Endothelial cell of umbilical vein (primary cell): ENCODE results near the gene TRMT10C. TPM values are rescaled to one million over a fixed set of nuclear protein-coding genes. Genes with fewer than 3 reads are reported as not detected.

Experiments
- BruUV-seq: library from RNA; stranded (reverse); fragments of 400-500 nt; replicated peaks from 2 replicates; lab custom pipeline; 2021; lab: Mats Ljungman, UMichigan
- CTCF ChIA-PET: fragments of 300-600, 350-600 bp; sonication (Branson Sonifier 250); formaldehyde crosslinking; loops from one replicate; lab custom pipeline; 2021; ENCODE audit warnings: antibody characterized with exemption, inconsistent platforms; lab: Charles Lee
- POLR2A ChIA-PET: fragments of 300-600, 350-600 bp; sonication (Branson Sonifier 250); formaldehyde crosslinking; loops from one replicate; lab custom pipeline; 2021; ENCODE audit warnings: antibody characterized with exemption, inconsistent platforms; lab: Charles Lee
- DNase-seq: peaks from one replicate; pipeline ENCODE4 v3.0.0-alpha.2; 2011; ENCODE audit warnings: low read depth, low spot score
- FAIRE-seq: peaks from 2 replicates; lab custom pipeline; 2011; peaks lifted over from hg19 to GRCh38; lab: Jason Lieb, UNC
- H2AFZ ChIP-seq: 2 replicates; pipeline ENCODE4 v1.6.0; 2012; ENCODE audit warnings: low read depth, low read length, control low read depth, inconsistent platforms
- H3K27ac ChIP-seq: 2 replicates; pipeline ENCODE4 v1.5.1; 2011; ENCODE audit warnings: low read depth, mild to moderate bottlenecking, control low read depth, low read length, moderate library complexity; ENCODE audit not compliant: insufficient read depth
- H3K27me3 ChIP-seq, 2 experiments: 2 replicates each; pipeline versions ENCODE4 v1.6.0 to v1.6.1; 2011; ENCODE audit warnings: low read length in 2 of 2, mixed read lengths in 1 of 2; ENCODE audit not compliant: control insufficient read depth in 2 of 2, insufficient read depth in 2 of 2
- H3K36me3 ChIP-seq, 2 experiments: 2 replicates in 1 of 2; 3 replicates in 1 of 2; pipeline ENCODE4 v1.5.1; 2011; ENCODE audit warnings: low read length in 2 of 2, mild to moderate bottlenecking in 1 of 2, moderate library complexity in 1 of 2; ENCODE audit not compliant: control insufficient read depth in 2 of 2, insufficient read depth in 2 of 2; ENCODE audit errors: extremely low read depth in 1 of 2
- H3K4me1 ChIP-seq: 3 replicates; pipeline ENCODE4 v1.5.1; 2011; ENCODE audit warnings: mild to moderate bottlenecking, low read length; ENCODE audit not compliant: control insufficient read depth, insufficient read depth; ENCODE audit errors: extremely low read depth
- H3K4me2 ChIP-seq: 2 replicates; pipeline ENCODE4 v1.6.1; 2011; ENCODE audit warnings: low read length, control low read depth, mixed read lengths; ENCODE audit not compliant: insufficient read depth
- H3K4me3 ChIP-seq, 3 experiments: fragments of 200-600 bp in 1 of 3; sonication (generic), shearing (Covaris generic) in 1 of 3; replicated peaks in 1 of 3; 2 replicates each; pipeline ENCODE4 v1.5.1; 2011 to 2016; ENCODE audit warnings: control low read depth in 3 of 3, low read length in 3 of 3, mild to moderate bottlenecking in 2 of 3, inconsistent platforms in 1 of 3, low read depth in 1 of 3, moderate library complexity in 1 of 3; ENCODE audit not compliant: insufficient read depth in 1 of 3
- H3K79me2 ChIP-seq: 2 replicates; pipeline ENCODE4 v1.6.0; 2012; ENCODE audit warnings: low read length, inconsistent platforms; ENCODE audit not compliant: control insufficient read depth, insufficient read depth
- H3K9ac ChIP-seq: replicated peaks from 2 replicates; pipeline ENCODE3; 2011; ENCODE audit warnings: low read length, control low read depth; ENCODE audit not compliant: insufficient read depth; ENCODE audit errors: extremely low read depth
- H3K9me1 ChIP-seq: replicated peaks from 3 replicates; pipeline ENCODE4 v1.6.0; 2011; ENCODE audit warnings: mild to moderate bottlenecking, low read length; ENCODE audit not compliant: control insufficient read depth, insufficient read depth; ENCODE audit errors: extremely low read depth
- H3K9me3 ChIP-seq: replicated peaks from 2 replicates; pipeline ENCODE4 v1.5.1; 2012; ENCODE audit warnings: low read length, inconsistent platforms; ENCODE audit not compliant: control insufficient read depth, insufficient read depth
- H4K20me1 ChIP-seq: replicated peaks from 2 replicates; pipeline ENCODE3; 2011; ENCODE audit warnings: mild to moderate bottlenecking, low read length; ENCODE audit not compliant: control insufficient read depth, insufficient read depth; ENCODE audit errors: extremely low read depth
- CTCF ChIP-seq, 2 donors: IDR thresholded peaks; 1 replicate in 1 of 2; 2 replicates in 1 of 2; pipeline ENCODE4 v1.5.1; 2011; ENCODE audit warnings: low read length in 2 of 2, mild to moderate bottlenecking in 2 of 2, moderate library complexity in 2 of 2, control low read depth in 1 of 2, inconsistent platforms in 1 of 2, low read depth in 1 of 2; ENCODE audit not compliant: insufficient read depth in 1 of 2; ENCODE audit errors: extremely low read depth in 1 of 2
- EZH2 ChIP-seq: IDR thresholded peaks from 2 replicates; pipeline ENCODE4 v1.6.1; 2012; ENCODE audit warnings: borderline replicate concordance, low read depth, mild to moderate bottlenecking, moderate library complexity, low read length, inconsistent platforms; ENCODE audit not compliant: severe bottlenecking
- FOS ChIP-seq: IDR thresholded peaks from 2 replicates; pipeline ENCODE4 v1.6.1; 2011; ENCODE audit warnings: mild to moderate bottlenecking, low read length, moderate library complexity, borderline replicate concordance; ENCODE audit not compliant: insufficient read depth
- GATA2 ChIP-seq: IDR thresholded peaks from 2 replicates; pipeline ENCODE4 v1.7.0; 2011; ENCODE audit warnings: low read depth, mild to moderate bottlenecking, moderate library complexity, mixed read lengths, low read length; ENCODE audit not compliant: insufficient read length, insufficient read depth
- JUN ChIP-seq: IDR thresholded peaks from 2 replicates; pipeline ENCODE4 v1.6.1; 2011; ENCODE audit warnings: borderline replicate concordance, low read depth; ENCODE audit not compliant: insufficient read length, insufficient read depth
- MAX ChIP-seq: IDR thresholded peaks from 2 replicates; pipeline ENCODE4 v1.6.1; 2011; ENCODE audit not compliant: insufficient read depth, insufficient read length
- MYC ChIP-seq: IDR thresholded peaks from one replicate; pipeline ENCODE4 v1.6.1; 2011; ENCODE audit warnings: mild to moderate bottlenecking, low read depth, low read length
- POLR2A ChIP-seq: IDR thresholded peaks from 2 replicates; pipeline ENCODE4 v1.6.1; 2012; ENCODE audit warnings: low read depth, mild to moderate bottlenecking, control low read depth, low read length
- POLR2AphosphoS5 ChIP-seq: IDR thresholded peaks from 2 replicates; pipeline ENCODE4 v1.6.1; 2012; ENCODE audit warnings: low read depth, mild to moderate bottlenecking, control low read depth, low read length, moderate library complexity; ENCODE audit not compliant: insufficient read depth
- dilution Hi-C: fragments of 300-500 bp; cut with MboI; formaldehyde crosslinking; loops from one replicate; pipeline ENCODE4 v1.15.0; 2019; ENCODE audit warnings: low sequenced_read_pairs; ENCODE audit not compliant: extremely low pct_ligation_motif_present
- intact Hi-C: fragments of 100-400 bp; cut with micrococcal nuclease; formaldehyde crosslinking; loops from one replicate; pipeline ENCODE4 v1.10.0; 2022
- polyA plus RNA-seq, 4 experiments: library from polyadenylated mRNA; depleted of rRNA in 3 of 4; stranded (reverse) in 3 of 4; unstranded in 1 of 4; fragments of >200 nt; gene quantifications; 2 replicates each; pipeline versions ENCODE4 v1.2.1 to v1.2.3, GENCODE V29; 2011 to 2012; ENCODE audit warnings: missing spikeins in 1 of 4
- small RNA-seq: library from RNA; depleted of rRNA; stranded (forward); fragments of <200 nt; gene quantifications from one replicate; pipeline ENCODE3, GENCODE V24; 2012; ENCODE audit warnings: low replicate concordance, low read depth; ENCODE audit not compliant: insufficient read depth, insufficient read length
- total RNA-seq: library from RNA; stranded (reverse); gene quantifications from 2 replicates; pipeline ENCODE4 v1.2.3, GENCODE V29; 2021

Gene TRMT10C
- total and polyA plus RNA-seq, 2 donors (not counting 3 experiments of a cell fraction or from before 2014, with no cell fraction given), result 16.6 to 28.0 TPM

GRCh38 chr3:101615525-101615924, 53.9 kb downstream of the TRMT10C start:
- no peaks in the 10 kb centered on the region for H3K9me3 ChIP-seq
- ChIA-PET POLR2A (no interaction called here), CTCF (interaction anchor here (1.8 kb wide), 1 partner anchor 17 kb away, joined by 4 read pairs; no protein-coding TSS in a partner anchor)
- no peak for FAIRE-seq
- no peaks in the 10 kb centered on the region for H3K79me2 ChIP-seq
- dilution Hi-C loops, result no loop called here
- H3K4me3 ChIP-seq, result no peak overlapping the region
- H3K9ac ChIP-seq, result no peak overlapping the region
- TF ChIP-seq POLR2A, result no peak
- TF ChIP-seq FOS, result no peak
- no peak for TF ChIP-seq POLR2AphosphoS5
- no peak for TF ChIP-seq EZH2
- TF ChIP-seq MYC, result no peak
- TF ChIP-seq GATA2, result no peak
- no peak for TF ChIP-seq JUN
- TF ChIP-seq MAX, result no peak
- TF ChIP-seq CTCF (IDR thresholded peaks at IDR 0.05; ENCODE audit: extremely low read depth in 1 of 2, insufficient read depth in 1 of 2, low read depth in 1 of 2, low read length in 2 of 2), result no peak
- H3K27me3 ChIP-seq, result no peaks in the 10 kb centered on the region
- H3K36me3 ChIP-seq, result no peaks in the 10 kb centered on the region
- no peak overlapping the region for H2AFZ ChIP-seq
- H3K27ac ChIP-seq, result no peak overlapping the region
- H3K9me1 ChIP-seq, result no peaks in the 10 kb centered on the region
- intact Hi-C loops, result no loop called here
- DNase-seq, result no peak
- no TSS peak for BruUV-seq
- H3K4me1 ChIP-seq, result no peaks in the 10 kb centered on the region
- no peaks in the 10 kb centered on the region for H4K20me1 ChIP-seq
- no peak overlapping the region for H3K4me2 ChIP-seq

Small RNA genes within 50 kb of the gene (small RNA-seq; reads per million reads assigned to genes)
- not detected for gene RNU6-1256P

Other genes starting within 250 kb of the TRMT10C start
- gene IMPG2, start 241.3 kb upstream of the TRMT10C start, total RNA-seq, result 0.71 and 0.76 TPM in 2 replicates
- 0.30 and 0.39 TPM in 2 replicates for gene IMPG2, start 241.3 kb upstream of the TRMT10C start, polyA plus RNA-seq
- gene SENP7, start 48.7 kb upstream of the TRMT10C start, total RNA-seq, result 18.7 and 20.2 TPM in 2 replicates
- 4.5 and 5.1 TPM in 2 replicates for gene SENP7, start 48.7 kb upstream of the TRMT10C start, polyA plus RNA-seq
- gene PCNP, start 12.3 kb downstream of the TRMT10C start, total RNA-seq, result 137 and 155 TPM in 2 replicates
- 13.4 and 22.7 TPM in 2 replicates for gene PCNP, start 12.3 kb downstream of the TRMT10C start, polyA plus RNA-seq
- 14.7 and 15.8 TPM in 2 replicates for gene ZBTB11, start 115.3 kb downstream of the TRMT10C start, total RNA-seq
- gene ZBTB11, start 115.3 kb downstream of the TRMT10C start, polyA plus RNA-seq, result 3.6 and 4.2 TPM in 2 replicates
- 1,070 and 1,111 TPM in 2 replicates for gene RPL24, start 124.8 kb downstream of the TRMT10C start, total RNA-seq
- 398 and 766 TPM in 2 replicates for gene RPL24, start 124.8 kb downstream of the TRMT10C start, polyA plus RNA-seq
- 10.3 and 14.0 TPM in 2 replicates for gene CEP97, start 162.7 kb downstream of the TRMT10C start, total RNA-seq
- 1.4 and 1.9 TPM in 2 replicates for gene CEP97, start 162.7 kb downstream of the TRMT10C start, polyA plus RNA-seq
- gene NXPE3, start 217.3 kb downstream of the TRMT10C start, total RNA-seq, result 19.9 and 20.3 TPM in 2 replicates
- gene NXPE3, start 217.3 kb downstream of the TRMT10C start, polyA plus RNA-seq, result 12.3 and 13.7 TPM in 2 replicates